RWPE1 (cell line): ENCODE measurements around the gene COL16A1.

Experiments used
- CTCF ChIA-PET: fragments of 350-600 bp; sonication (Branson Sonifier 250); formaldehyde crosslinking; extraction: SDS; loops from one replicate; lab custom pipeline; 2021; lab: Yijun Ruan, JAX
- POLR2A ChIA-PET: fragments of 400-600 bp; formaldehyde crosslinking; extraction: SDS; loops from one replicate; lab custom pipeline; 2020; ENCODE audit warnings: antibody characterized with exemption; ENCODE audit not compliant: low non-redundant PET; lab: Yijun Ruan, JAX
- DNase-seq: peaks from one replicate; pipeline ENCODE4 v3.0.0; 2012; ENCODE audit warnings: low spot score
- H3K27ac ChIP-seq: fragments of 450-650 bp; 2 replicates; pipeline ENCODE4 v1.5.1; 2017
- TF ChIP-seq, protein P1 (sequence below): fragments of 450-650 bp; conservative IDR thresholded peaks from 2 replicates; pipeline ENCODE4 v1.5.1; 2017; ENCODE audit warnings: low read depth, mild to moderate bottlenecking

Gene COL16A1

DNA sequence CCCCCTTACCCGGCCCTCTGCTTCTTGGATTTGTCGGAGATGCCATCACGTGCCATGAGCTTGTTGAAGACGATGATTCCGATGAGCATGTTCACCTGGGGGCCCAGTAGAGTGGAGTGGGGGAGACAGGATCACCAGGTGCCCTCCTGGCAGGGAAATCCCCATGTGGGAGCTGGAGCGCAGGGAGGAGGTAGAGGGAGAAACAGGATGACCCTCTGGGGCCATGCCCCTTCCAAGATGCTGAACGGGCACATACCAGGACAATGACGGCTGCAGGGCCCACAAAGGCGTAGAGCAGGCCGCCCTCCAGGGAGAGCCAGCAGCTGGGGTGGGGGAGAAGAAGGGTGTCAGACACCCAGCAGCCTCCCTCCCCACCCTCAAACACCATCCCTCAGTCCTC lies 31.8 kb upstream of the COL16A1 start:
- CTCF ChIA-PET: interaction anchor here (0.6 kb wide), 1 partner anchor 220 kb away, joined by 4 read pairs; no protein-coding TSS in a partner anchor
- no peak for DNase-seq
- POLR2A ChIA-PET: no interaction called here
- H3K27ac ChIP-seq: peak overlapping the region; percentile 70
- TF ChIP-seq, protein P1, sequence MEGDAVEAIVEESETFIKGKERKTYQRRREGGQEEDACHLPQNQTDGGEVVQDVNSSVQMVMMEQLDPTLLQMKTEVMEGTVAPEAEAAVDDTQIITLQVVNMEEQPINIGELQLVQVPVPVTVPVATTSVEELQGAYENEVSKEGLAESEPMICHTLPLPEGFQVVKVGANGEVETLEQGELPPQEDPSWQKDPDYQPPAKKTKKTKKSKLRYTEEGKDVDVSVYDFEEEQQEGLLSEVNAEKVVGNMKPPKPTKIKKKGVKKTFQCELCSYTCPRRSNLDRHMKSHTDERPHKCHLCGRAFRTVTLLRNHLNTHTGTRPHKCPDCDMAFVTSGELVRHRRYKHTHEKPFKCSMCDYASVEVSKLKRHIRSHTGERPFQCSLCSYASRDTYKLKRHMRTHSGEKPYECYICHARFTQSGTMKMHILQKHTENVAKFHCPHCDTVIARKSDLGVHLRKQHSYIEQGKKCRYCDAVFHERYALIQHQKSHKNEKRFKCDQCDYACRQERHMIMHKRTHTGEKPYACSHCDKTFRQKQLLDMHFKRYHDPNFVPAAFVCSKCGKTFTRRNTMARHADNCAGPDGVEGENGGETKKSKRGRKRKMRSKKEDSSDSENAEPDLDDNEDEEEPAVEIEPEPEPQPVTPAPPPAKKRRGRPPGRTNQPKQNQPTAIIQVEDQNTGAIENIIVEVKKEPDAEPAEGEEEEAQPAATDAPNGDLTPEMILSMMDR: no peak

GRCh38 chr1:31734582-31735107 lies 30.8 kb upstream of the COL16A1 start:
- TF ChIP-seq, protein P1: no peak
- POLR2A ChIA-PET: no interaction called here
- H3K27ac ChIP-seq: no peak overlapping the region
- DNase-seq: no peak
- CTCF ChIA-PET: interaction anchor here (0.5 kb wide), 1 partner anchor 8 kb away, joined by 3 read pairs; no protein-coding TSS in a partner anchor

GRCh38 chr1:31733389-31734219 lies 29.8 kb upstream of the COL16A1 start:
- TF ChIP-seq, protein P1: no peak

DNA sequence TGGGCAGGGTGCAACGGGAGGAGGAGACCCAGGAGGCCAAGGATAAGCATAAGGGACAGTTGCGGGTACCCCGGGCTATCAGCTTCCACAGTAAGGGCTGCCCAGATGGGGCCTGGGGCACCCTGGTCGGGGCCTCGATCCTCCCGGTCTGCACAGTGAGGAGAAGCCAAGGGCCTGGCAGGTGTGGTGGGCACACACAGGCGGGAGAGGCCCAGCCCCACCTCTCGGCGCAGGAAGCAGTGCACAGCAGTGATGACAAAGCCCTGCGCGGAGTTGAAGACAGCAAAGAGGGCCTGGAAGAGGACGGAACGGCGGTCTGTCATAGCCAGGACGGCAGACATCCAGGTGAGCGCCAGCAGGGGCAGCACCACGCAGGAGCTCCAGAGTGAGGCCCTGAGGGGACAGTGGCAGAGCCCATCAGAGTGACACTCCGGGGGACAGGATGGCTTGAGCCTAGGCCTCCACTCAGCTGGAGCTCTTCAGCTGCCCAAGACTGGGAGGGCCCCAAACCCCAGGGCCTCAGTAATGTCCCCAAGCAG lies 29.0 kb upstream of the COL16A1 start:
- TF ChIP-seq, protein P1: no peak
- no peak overlapping the region for H3K27ac ChIP-seq

More at GRCh38 chr1:31733389-31734219, 29.8 kb upstream of the COL16A1 start:
- CTCF ChIA-PET: interaction anchor here (0.6 kb wide), 1 partner anchor 19 kb away, joined by 3 read pairs; no protein-coding TSS in a partner anchor
- no peak overlapping the region for H3K27ac ChIP-seq
- POLR2A ChIA-PET: no interaction called here
- no peak for DNase-seq

DNA sequence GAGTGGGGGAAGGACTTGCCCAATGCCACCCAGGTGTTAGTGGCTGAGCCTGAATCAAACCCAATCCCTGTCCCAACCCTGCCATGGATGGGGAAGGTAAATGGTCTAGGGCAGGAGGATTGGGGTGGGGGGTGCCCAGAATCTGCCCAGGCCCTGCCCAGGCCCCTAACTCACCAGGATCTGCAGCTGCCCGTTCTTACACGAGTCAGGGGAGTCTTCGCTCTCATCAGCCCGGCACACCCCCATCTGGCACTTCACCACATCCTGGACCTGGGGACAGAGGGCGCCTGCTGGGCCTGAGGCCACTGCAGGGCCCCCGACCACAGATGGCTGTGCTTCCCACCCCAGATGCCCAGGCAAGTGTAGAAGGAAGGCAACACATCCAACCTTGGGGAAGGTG lies 28.5 kb upstream of the COL16A1 start:
- TF ChIP-seq, protein P1: no peak
- POLR2A ChIA-PET: no interaction called here
- no peak overlapping the region for H3K27ac ChIP-seq
- CTCF ChIA-PET: interaction anchor here (0.7 kb wide), 1 partner anchor 84 kb away, joined by 3 read pairs; no protein-coding TSS in a partner anchor
- no peak for DNase-seq

More for the DNA sequence above, 29.0 kb upstream of the COL16A1 start:
- no peak for DNase-seq
- ChIA-PET CTCF (interaction anchor here (0.6 to 0.7 kb wide), 2 partner anchors 18 to 84 kb away, joined by 3 read pairs; no protein-coding TSS in a partner anchor), POLR2A (no interaction called here)

GRCh38 chr1:31731049-31731565 lies 27.3 kb upstream of the COL16A1 start:
- TF ChIP-seq, protein P1: no peak
- POLR2A ChIA-PET: no interaction called here
- CTCF ChIA-PET: interaction anchor here (0.5 kb wide), 1 partner anchor 949 kb away, joined by 3 read pairs; no protein-coding TSS in a partner anchor
- no peak for DNase-seq
- H3K27ac ChIP-seq: no peak overlapping the region
